A549 treated with Mapracorat at 1 μM for 4 hours (cell line): ENCODE data around the gene ZNF235. TPM values are rescaled to one million over a fixed set of nuclear protein-coding genes. Genes with fewer than 3 reads are reported as not detected.

Experiments
- total RNA-seq: library from RNA; stranded (reverse); fragments of 200-300 nt; extraction: Qiagen RNA extraction; gene quantifications from 5 replicates; pipeline ENCODE4 v1.2.3, GENCODE V29; 2022

Gene ZNF235
- total RNA-seq: 2.8 to 3.9 TPM (median 3.0 TPM) in 5 replicates

GRCh38 chr19:44304659-44305193 is at the start of gene ZNF235:
Gene ZNF235 (minus strand): TSS chr19:44305025. CDS start chr19:44303404, 1,621 bp downstream.

Other genes starting within 250 kb of the ZNF235 start
- 0.23 to 0.58 TPM (median 0.36 TPM) in 5 replicates for gene ZNF284, start 232.9 kb downstream of the ZNF235 start, total RNA-seq
- 8.0 to 10.9 TPM (median 9.9 TPM) in 5 replicates for gene ZNF224, start 210.7 kb downstream of the ZNF235 start, total RNA-seq
- 2.5 to 4.1 TPM (median 2.7 TPM) in 5 replicates for gene ZNF225, start 191.6 kb downstream of the ZNF235 start, total RNA-seq
- gene ZNF234, start 163.5 kb downstream of the ZNF235 start, total RNA-seq: 1.9 to 2.6 TPM (median 2.1 TPM) in 5 replicates
- 17.1 to 22.3 TPM (median 21.6 TPM) in 5 replicates for gene ZNF226, start 139.9 kb downstream of the ZNF235 start, total RNA-seq
- gene ZNF227, start 92.5 kb downstream of the ZNF235 start, total RNA-seq: 8.1 to 11.9 TPM (median 10.9 TPM) in 5 replicates
- 0.41 to 0.73 TPM (median 0.65 TPM) in 5 replicates for gene ZNF233, start 45.1 kb downstream of the ZNF235 start, total RNA-seq
- gene ZNF112, start 51.7 kb upstream of the ZNF235 start, total RNA-seq: 1.5 to 2.3 TPM (median 2.1 TPM) in 5 replicates
- gene ZNF285, start 96.6 kb upstream of the ZNF235 start, total RNA-seq: 1.7 to 2.5 TPM (median 2.1 TPM) in 5 replicates
- 2.6 to 3.1 TPM (median 2.9 TPM) in 5 replicates for gene ZNF229, start 143.4 kb upstream of the ZNF235 start, total RNA-seq
- gene ZNF180, start 195.5 kb upstream of the ZNF235 start, total RNA-seq: 7.5 to 8.9 TPM (median 8.5 TPM) in 5 replicates
- not detected in 5 replicates for gene CEACAM20, start 224.7 kb upstream of the ZNF235 start, total RNA-seq